HEK293 (cell line): ENCODE measurements around the gene MGMT.

Experiments
- CTCF ChIA-PET: fragments of 350-600 bp; formaldehyde crosslinking; extraction: SDS; loops from one replicate; lab custom pipeline; 2021; ENCODE audit warnings: antibody characterized with exemption; lab: Yijun Ruan, JAX
- POLR2A ChIA-PET: fragments of 300-600 bp; formaldehyde crosslinking; extraction: SDS; loops from one replicate; lab custom pipeline; 2020; ENCODE audit warnings: antibody characterized with exemption, inconsistent platforms; lab: Yijun Ruan, JAX
- H3K27ac ChIP-seq: fragments of 200-500 bp; sonication (Bioruptor generic); 2 replicates; pipeline ENCODE4 v1.5.1; 2014; ENCODE audit warnings: low read depth, low read length, control low read depth, inconsistent platforms; ENCODE audit errors: extremely low read depth
- H3K36me3 ChIP-seq, 2 experiments: fragments of 200-500 bp in 1 of 2; sonication (Bioruptor generic) in 1 of 2; 1 replicate in 1 of 2; 2 replicates in 1 of 2; pipeline ENCODE4 v1.5.1; 2014 to 2017; ENCODE audit warnings: inconsistent platforms in 2 of 2, low read length in 2 of 2; ENCODE audit not compliant: control insufficient read depth in 2 of 2, insufficient read depth in 1 of 2
- H3K4me1 ChIP-seq: fragments of 200-500 bp; sonication (Bioruptor generic); 2 replicates; pipeline ENCODE4 v1.5.1; 2014; ENCODE audit warnings: mild to moderate bottlenecking, low read length, inconsistent platforms; ENCODE audit not compliant: control insufficient read depth, insufficient read depth
- H3K4me3 ChIP-seq: 2 replicates; pipeline ENCODE4 v1.5.1; 2011; ENCODE audit warnings: low read depth, mild to moderate bottlenecking, control low read depth, low read length, moderate library complexity
- H3K9me3 ChIP-seq: fragments of 200-500 bp; sonication (Bioruptor generic); 2 replicates; pipeline ENCODE4 v1.5.1; 2014; ENCODE audit warnings: low read depth, low read length, inconsistent platforms; ENCODE audit not compliant: control insufficient read depth, insufficient read depth
- GLI2 ChIP-seq: fragments of 450-650 bp; formaldehyde crosslinking; IDR thresholded peaks from 2 replicates; pipeline ENCODE4; 2017; ENCODE audit warnings: missing biosample characterization, missing genetic modification characterization, low read depth, borderline replicate concordance
- KLF1 ChIP-seq: fragments of 450-650 bp; formaldehyde crosslinking; IDR thresholded peaks from 2 replicates; pipeline ENCODE4 v1.5.1; 2016; ENCODE audit warnings: missing biosample characterization, missing genetic modification characterization
- KLF10 ChIP-seq: fragments of 450-650 bp; IDR thresholded peaks from 2 replicates; pipeline ENCODE4 v1.5.1; 2018; ENCODE audit warnings: missing biosample characterization, mild to moderate bottlenecking, missing genetic modification characterization
- KLF16 ChIP-seq: fragments of 450-650 bp; formaldehyde crosslinking; IDR thresholded peaks from 2 replicates; pipeline ENCODE4 v1.5.1; 2017; ENCODE audit warnings: missing biosample characterization, missing genetic modification characterization
- KLF9 ChIP-seq: fragments of 450-650 bp; formaldehyde crosslinking; IDR thresholded peaks from 2 replicates; pipeline ENCODE4 v1.5.1; 2016; ENCODE audit warnings: missing biosample characterization, missing genetic modification characterization, low read depth
- PRDM10 ChIP-seq: fragments of 450-650 bp; formaldehyde crosslinking; IDR thresholded peaks from 2 replicates; pipeline ENCODE4 v1.5.1; 2016; ENCODE audit warnings: missing biosample characterization, missing genetic modification characterization
- RBAK ChIP-seq: fragments of 450-650 bp; formaldehyde crosslinking; IDR thresholded peaks from 2 replicates; pipeline ENCODE4 v1.5.1; 2016; ENCODE audit warnings: missing biosample characterization, missing genetic modification characterization
- SP3 ChIP-seq: fragments of 450-650 bp; formaldehyde crosslinking; IDR thresholded peaks from 2 replicates; pipeline ENCODE4 v1.5.1; 2016; ENCODE audit warnings: missing biosample characterization, missing genetic modification characterization
- ZBTB26 ChIP-seq: fragments of 450-650 bp; formaldehyde crosslinking; optimal IDR thresholded peaks from 2 replicates; pipeline ENCODE3; 2016; ENCODE audit warnings: missing biosample characterization, mild to moderate bottlenecking, missing genetic modification characterization
- ZBTB8A ChIP-seq: fragments of 450-650 bp; formaldehyde crosslinking; IDR thresholded peaks from 2 replicates; pipeline ENCODE4 v1.5.1; 2016; ENCODE audit warnings: missing biosample characterization, missing genetic modification characterization
- ZFHX2 ChIP-seq: fragments of 450-650 bp; formaldehyde crosslinking; conservative IDR thresholded peaks from 2 replicates; pipeline ENCODE4 v1.5.1; 2016; ENCODE audit warnings: missing biosample characterization, missing genetic modification characterization
- ZNF169 ChIP-seq: fragments of 450-650 bp; formaldehyde crosslinking; IDR thresholded peaks from 2 replicates; pipeline ENCODE4 v1.5.1; 2016; ENCODE audit warnings: missing biosample characterization, missing genetic modification characterization
- ZNF266 ChIP-seq: fragments of 450-650 bp; formaldehyde crosslinking; IDR thresholded peaks from 2 replicates; pipeline ENCODE4 v1.5.1; 2016; ENCODE audit warnings: missing biosample characterization, missing genetic modification characterization, low read depth
- ZNF311 ChIP-seq: fragments of 450-650 bp; formaldehyde crosslinking; IDR thresholded peaks from 2 replicates; pipeline ENCODE4 v1.5.1; 2017; ENCODE audit warnings: missing biosample characterization, missing genetic modification characterization, borderline replicate concordance
- ZNF324 ChIP-seq: fragments of 450-650 bp; formaldehyde crosslinking; IDR thresholded peaks from 2 replicates; pipeline ENCODE4 v1.5.1; 2016; ENCODE audit warnings: missing biosample characterization, missing genetic modification characterization
- ZNF416 ChIP-seq: fragments of 450-650 bp; formaldehyde crosslinking; IDR thresholded peaks from 2 replicates; pipeline ENCODE4 v1.5.1; 2016; ENCODE audit warnings: missing biosample characterization, missing genetic modification characterization
- ZNF501 ChIP-seq: fragments of 450-650 bp; formaldehyde crosslinking; IDR thresholded peaks from 2 replicates; pipeline ENCODE4 v1.5.1; 2016; ENCODE audit warnings: missing biosample characterization, missing genetic modification characterization
- ZNF513 ChIP-seq: fragments of 450-650 bp; IDR thresholded peaks from 2 replicates; pipeline ENCODE4 v1.5.1; 2018; ENCODE audit warnings: missing biosample characterization, missing genetic modification characterization
- ZNF521 ChIP-seq: fragments of 450-650 bp; formaldehyde crosslinking; IDR thresholded peaks from 2 replicates; pipeline ENCODE4 v1.5.1; 2017; ENCODE audit warnings: missing biosample characterization, mild to moderate bottlenecking, missing genetic modification characterization
- ZNF776 ChIP-seq: fragments of 450-650 bp; formaldehyde crosslinking; IDR thresholded peaks from 2 replicates; pipeline ENCODE4 v1.5.0; 2017; ENCODE audit warnings: missing biosample characterization, missing genetic modification characterization, borderline replicate concordance
- ZNF791 ChIP-seq: fragments of 450-650 bp; formaldehyde crosslinking; IDR thresholded peaks from 2 replicates; pipeline ENCODE4 v1.5.1; 2016; ENCODE audit warnings: missing biosample characterization, missing genetic modification characterization
- ZSCAN23 ChIP-seq: fragments of 450-650 bp; formaldehyde crosslinking; IDR thresholded peaks from 2 replicates; pipeline ENCODE4 v1.5.1; 2016; ENCODE audit warnings: missing biosample characterization, missing genetic modification characterization
- TF ChIP-seq, protein P1 (sequence below): fragments of 450-650 bp; formaldehyde crosslinking; conservative IDR thresholded peaks from 2 replicates; pipeline ENCODE4 v1.5.1; 2016; ENCODE audit warnings: low read depth, missing biosample characterization, missing genetic modification characterization
- TF ChIP-seq, protein P2 (sequence below): fragments of 450-650 bp; formaldehyde crosslinking; IDR thresholded peaks from 2 replicates; pipeline ENCODE4 v1.5.1; 2016; ENCODE audit warnings: missing biosample characterization, missing genetic modification characterization
- TF ChIP-seq, protein P3 (sequence below): fragments of 450-650 bp; formaldehyde crosslinking; IDR thresholded peaks from 2 replicates; pipeline ENCODE4 v1.5.1; 2017; ENCODE audit warnings: missing biosample characterization, missing genetic modification characterization

The MGMT gene

GRCh38 chr10:129730272-129730992, 263.4 kb downstream of the MGMT start (continued):
- TF ChIP-seq PRDM10 (tag by site-specific recombination) (no peak), ZNF266 (no peak), ZSCAN23 (tag by site-specific recombination) (no peak), ZNF513 (tag by site-specific recombination) (no peak), ZBTB8A (tag by site-specific recombination) (no peak), ZBTB26 (tag by site-specific recombination) (no peak), ZNF791 (tag by site-specific recombination) (no peak), ZNF776 (tag by site-specific recombination) (no peak), ZFHX2 (tag by site-specific recombination) (no peak), ZNF501 (tag by site-specific recombination) (no peak), SP3 (tag by site-specific recombination) (no peak)
- TF ChIP-seq, protein P1, sequence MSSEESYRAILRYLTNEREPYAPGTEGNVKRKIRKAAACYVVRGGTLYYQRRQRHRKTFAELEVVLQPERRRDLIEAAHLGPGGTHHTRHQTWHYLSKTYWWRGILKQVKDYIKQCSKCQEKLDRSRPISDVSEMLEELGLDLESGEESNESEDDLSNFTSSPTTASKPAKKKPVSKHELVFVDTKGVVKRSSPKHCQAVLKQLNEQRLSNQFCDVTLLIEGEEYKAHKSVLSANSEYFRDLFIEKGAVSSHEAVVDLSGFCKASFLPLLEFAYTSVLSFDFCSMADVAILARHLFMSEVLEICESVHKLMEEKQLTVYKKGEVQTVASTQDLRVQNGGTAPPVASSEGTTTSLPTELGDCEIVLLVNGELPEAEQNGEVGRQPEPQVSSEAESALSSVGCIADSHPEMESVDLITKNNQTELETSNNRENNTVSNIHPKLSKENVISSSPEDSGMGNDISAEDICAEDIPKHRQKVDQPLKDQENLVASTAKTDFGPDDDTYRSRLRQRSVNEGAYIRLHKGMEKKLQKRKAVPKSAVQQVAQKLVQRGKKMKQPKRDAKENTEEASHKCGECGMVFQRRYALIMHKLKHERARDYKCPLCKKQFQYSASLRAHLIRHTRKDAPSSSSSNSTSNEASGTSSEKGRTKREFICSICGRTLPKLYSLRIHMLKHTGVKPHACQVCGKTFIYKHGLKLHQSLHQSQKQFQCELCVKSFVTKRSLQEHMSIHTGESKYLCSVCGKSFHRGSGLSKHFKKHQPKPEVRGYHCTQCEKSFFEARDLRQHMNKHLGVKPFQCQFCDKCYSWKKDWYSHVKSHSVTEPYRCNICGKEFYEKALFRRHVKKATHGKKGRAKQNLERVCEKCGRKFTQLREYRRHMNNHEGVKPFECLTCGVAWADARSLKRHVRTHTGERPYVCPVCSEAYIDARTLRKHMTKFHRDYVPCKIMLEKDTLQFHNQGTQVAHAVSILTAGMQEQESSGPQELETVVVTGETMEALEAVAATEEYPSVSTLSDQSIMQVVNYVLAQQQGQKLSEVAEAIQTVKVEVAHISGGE, result no peak
- TF ChIP-seq, protein P2, sequence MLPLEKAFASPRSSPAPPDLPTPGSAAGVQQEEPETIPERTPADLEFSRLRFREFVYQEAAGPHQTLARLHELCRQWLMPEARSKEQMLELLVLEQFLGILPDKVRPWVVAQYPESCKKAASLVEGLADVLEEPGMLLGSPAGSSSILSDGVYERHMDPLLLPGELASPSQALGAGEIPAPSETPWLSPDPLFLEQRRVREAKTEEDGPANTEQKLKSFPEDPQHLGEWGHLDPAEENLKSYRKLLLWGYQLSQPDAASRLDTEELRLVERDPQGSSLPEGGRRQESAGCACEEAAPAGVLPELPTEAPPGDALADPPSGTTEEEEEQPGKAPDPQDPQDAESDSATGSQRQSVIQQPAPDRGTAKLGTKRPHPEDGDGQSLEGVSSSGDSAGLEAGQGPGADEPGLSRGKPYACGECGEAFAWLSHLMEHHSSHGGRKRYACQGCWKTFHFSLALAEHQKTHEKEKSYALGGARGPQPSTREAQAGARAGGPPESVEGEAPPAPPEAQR (tag by site-specific recombination), result no peak

GRCh38 chr10:129730993-129731325, 263.9 kb downstream of the MGMT start:
- H3K36me3 ChIP-seq, result no peaks in the 10 kb centered on the region
- no peaks in the 10 kb centered on the region for H3K4me1 ChIP-seq
- no peak overlapping the region for H3K27ac ChIP-seq
- ChIA-PET CTCF (interaction anchor here (0.7 kb wide), 1 partner anchor 105 kb away, joined by 3 read pairs; no protein-coding TSS in a partner anchor), POLR2A (no interaction called here)
- no peak overlapping the region for H3K4me3 ChIP-seq
- H3K9me3 ChIP-seq, result no peaks in the 10 kb centered on the region
- no peak for TF ChIP-seq ZNF521
- no peak for TF ChIP-seq ZNF416
- no peak for TF ChIP-seq ZNF311
- TF ChIP-seq ZNF169 (tag by site-specific recombination), result no peak
- TF ChIP-seq KLF1, result no peak
- TF ChIP-seq, protein P3, sequence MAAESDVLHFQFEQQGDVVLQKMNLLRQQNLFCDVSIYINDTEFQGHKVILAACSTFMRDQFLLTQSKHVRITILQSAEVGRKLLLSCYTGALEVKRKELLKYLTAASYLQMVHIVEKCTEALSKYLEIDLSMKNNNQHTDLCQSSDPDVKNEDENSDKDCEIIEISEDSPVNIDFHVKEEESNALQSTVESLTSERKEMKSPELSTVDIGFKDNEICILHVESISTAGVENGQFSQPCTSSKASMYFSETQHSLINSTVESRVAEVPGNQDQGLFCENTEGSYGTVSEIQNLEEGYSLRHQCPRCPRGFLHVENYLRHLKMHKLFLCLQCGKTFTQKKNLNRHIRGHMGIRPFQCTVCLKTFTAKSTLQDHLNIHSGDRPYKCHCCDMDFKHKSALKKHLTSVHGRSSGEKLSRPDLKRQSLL (tag by site-specific recombination), result no peak
- TF ChIP-seq ZNF324 (tag by site-specific recombination), result no peak
- no peak for TF ChIP-seq KLF16 (tag by site-specific recombination)
- no peak for TF ChIP-seq GLI2 (tag by site-specific recombination)
- no peak for TF ChIP-seq KLF10 (tag by site-specific recombination)
- no peak for TF ChIP-seq RBAK (tag by site-specific recombination)
- TF ChIP-seq KLF9 (tag by site-specific recombination), result no peak
